Lung (tissue), 12 donors: ENCODE results near the gene WNT10A. TPM values are rescaled to one million over a fixed set of nuclear protein-coding genes. Genes with fewer than 3 reads are reported as not detected.

Experiments used
- ATAC-seq: fragments of 200-7000 bp; cut with Tn5 transposase; one replicate; pipeline ENCODE4 v1.9.1; 2020; ENCODE audit warnings: moderate number of reproducible peaks; ENCODE audit not compliant: insufficient read depth, low FRiP score
- DNase-seq, 3 donors: peaks; one replicate each; pipeline ENCODE4 v3.0.0-alpha.2; 2013 to 2017
- H3K27ac ChIP-seq, 2 donors: one replicate each; pipeline ENCODE4 v1.5.1; 2013; ENCODE audit warnings: mild to moderate bottlenecking in 2 of 2, moderate library complexity in 2 of 2, control low read depth in 1 of 2, inconsistent platforms in 1 of 2, low read depth in 1 of 2, low read length in 1 of 2
- H3K27me3 ChIP-seq, 3 donors: one replicate each; pipeline ENCODE4 v1.5.1; 2013; ENCODE audit warnings: low read length in 2 of 3; ENCODE audit not compliant: control insufficient read depth in 3 of 3, insufficient read depth in 3 of 3
- H3K36me3 ChIP-seq, 4 donors: one replicate each; pipeline ENCODE4 v1.5.1; 2013; ENCODE audit warnings: low read length in 4 of 4, mild to moderate bottlenecking in 1 of 4, moderate library complexity in 1 of 4; ENCODE audit not compliant: control insufficient read depth in 4 of 4, insufficient read depth in 4 of 4
- H3K4me1 ChIP-seq, 5 donors: one replicate each; pipeline ENCODE4 v1.5.1; 2013; ENCODE audit warnings: low read length in 5 of 5, mild to moderate bottlenecking in 2 of 5, moderate library complexity in 1 of 5; ENCODE audit not compliant: control insufficient read depth in 5 of 5, insufficient read depth in 5 of 5
- H3K4me3 ChIP-seq: one replicate; pipeline ENCODE4 v1.5.1; 2013; ENCODE audit warnings: mild to moderate bottlenecking, control low read depth, moderate library complexity
- H3K9ac ChIP-seq, 2 donors: one replicate each; pipeline ENCODE4 v1.5.1; 2013; ENCODE audit warnings: low read length in 2 of 2, control low read depth in 1 of 2; ENCODE audit not compliant: insufficient read depth in 1 of 2
- H3K9me3 ChIP-seq, 4 donors: one replicate each; pipeline ENCODE4 v1.5.1; 2013; ENCODE audit warnings: low read length in 3 of 4, mild to moderate bottlenecking in 1 of 4, moderate library complexity in 1 of 4; ENCODE audit not compliant: control insufficient read depth in 4 of 4, insufficient read depth in 3 of 4
- CTCF ChIP-seq: IDR thresholded peaks from 2 replicates; pipeline ENCODE4 v1.5.1; 2012; ENCODE audit warnings: mild to moderate bottlenecking; ENCODE audit errors: control extremely low read depth, extremely low read depth
- WGBS, 2 donors: extraction: QIAGEN DNeasy Blood & Tissue Kit; methylation state at CpG; one replicate each; pipeline ENCODE4 v1.1.7; 2013; 5-methylcytosine and 5-hydroxymethylcytosine counted together
- polyA plus RNA-seq, 2 donors: library from polyadenylated mRNA; stranded (reverse); fragments of 200-250 nt; gene quantifications; one replicate each; pipeline ENCODE4 v1.2.1, GENCODE V29; 2013
- total RNA-seq, 2 donors: library from RNA; depleted of rRNA in 1 of 2; stranded (reverse); fragments of >200 nt in 1 of 2; gene quantifications; one replicate each; pipeline ENCODE4 v1.2.1, GENCODE V29; 2014 to 2021
- donor health status: control.
- donor health status: control.
- donor health status: Bipolar disorder and iron deficiency.
- donor health status: healthy.
- donor health status: DM: yes; HTN: yes; CAD: no.

WNT10A gene
- total and polyA plus RNA-seq, 4 donors = 0.17 to 0.77 (median 0.54) TPM

GRCh38 chr2:218879776-218880101, 913 bp upstream of the WNT10A start:
- no peak for ATAC-seq
- WGBS, 2 donors = 6 to 13% methylated on average over 11 of the region's 11 CpGs
- Histone ChIP-seq H3K4me1 (peaks cover 0 to 16% (median 0%) of the 10 kb centered on the region in 5 donors), H3K9me3 (no peaks in the 10 kb centered on the region), H3K4me3 (no peak overlapping the region), H3K27ac (no peak overlapping the region), H3K36me3 (no peaks in the 10 kb centered on the region), H3K9ac (no peak overlapping the region), H3K27me3 (peaks cover 10 to 80% (median 57%) of the 10 kb centered on the region in 3 donors)
- no peak for DNase-seq
- TF ChIP-seq CTCF = no peak

- Histone ChIP-seq H3K9me3 (no peaks in the 10 kb centered on the region), H3K27ac (no peak overlapping the region), H3K4me1 (peaks cover 0 to 21% (median 2%) of the 10 kb centered on the region in 5 donors), H3K36me3 (no peaks in the 10 kb centered on the region), H3K9ac (no peak overlapping the region), H3K27me3 (peaks cover 7 to 75% (median 46%) of the 10 kb centered on the region in 3 donors), H3K4me3 (no peak overlapping the region)
- no peak for TF ChIP-seq CTCF
- ATAC-seq = no peak
- WGBS, 2 donors = 10 to 13% methylated on average over 14 to 24 of the region's 24 CpGs
- no peak for DNase-seq
Measured at GRCh38 chr2:218880859-218881594, 375 bp downstream of the WNT10A start.

GRCh38 chr2:218881744-218882460, 1.2 kb downstream of the WNT10A start:
- H3K9me3 ChIP-seq = no peaks in the 10 kb centered on the region
- no peak for TF ChIP-seq CTCF
- no peak overlapping the region for H3K4me3 ChIP-seq
- peaks cover 5 to 72% (median 42%) of the 10 kb centered on the region in 3 donors for H3K27me3 ChIP-seq
- no peak for DNase-seq
- H3K36me3 ChIP-seq = no peaks in the 10 kb centered on the region
- H3K4me1 ChIP-seq = peaks cover 0 to 26% (median 4%) of the 10 kb centered on the region in 5 donors
- WGBS, 2 donors = 65 to 71% methylated on average over 13 of the region's 13 CpGs
- no peak for ATAC-seq
- no peak overlapping the region for H3K27ac ChIP-seq
- H3K9ac ChIP-seq = no peak overlapping the region
